ENCODE measurements around the gene DLL4. TPM values are rescaled to one million over a fixed set of nuclear protein-coding genes. Genes with fewer than 3 reads are reported as not detected.
"Not testable (repeated sequence)": the region's sequence is repeated elsewhere in the genome, so short reads cannot be mapped to it uniquely, and the experiment has no call there.

Gene DLL4
- total and polyA plus RNA-seq, 2 experiments from 2014 or later: not detected

DNA sequence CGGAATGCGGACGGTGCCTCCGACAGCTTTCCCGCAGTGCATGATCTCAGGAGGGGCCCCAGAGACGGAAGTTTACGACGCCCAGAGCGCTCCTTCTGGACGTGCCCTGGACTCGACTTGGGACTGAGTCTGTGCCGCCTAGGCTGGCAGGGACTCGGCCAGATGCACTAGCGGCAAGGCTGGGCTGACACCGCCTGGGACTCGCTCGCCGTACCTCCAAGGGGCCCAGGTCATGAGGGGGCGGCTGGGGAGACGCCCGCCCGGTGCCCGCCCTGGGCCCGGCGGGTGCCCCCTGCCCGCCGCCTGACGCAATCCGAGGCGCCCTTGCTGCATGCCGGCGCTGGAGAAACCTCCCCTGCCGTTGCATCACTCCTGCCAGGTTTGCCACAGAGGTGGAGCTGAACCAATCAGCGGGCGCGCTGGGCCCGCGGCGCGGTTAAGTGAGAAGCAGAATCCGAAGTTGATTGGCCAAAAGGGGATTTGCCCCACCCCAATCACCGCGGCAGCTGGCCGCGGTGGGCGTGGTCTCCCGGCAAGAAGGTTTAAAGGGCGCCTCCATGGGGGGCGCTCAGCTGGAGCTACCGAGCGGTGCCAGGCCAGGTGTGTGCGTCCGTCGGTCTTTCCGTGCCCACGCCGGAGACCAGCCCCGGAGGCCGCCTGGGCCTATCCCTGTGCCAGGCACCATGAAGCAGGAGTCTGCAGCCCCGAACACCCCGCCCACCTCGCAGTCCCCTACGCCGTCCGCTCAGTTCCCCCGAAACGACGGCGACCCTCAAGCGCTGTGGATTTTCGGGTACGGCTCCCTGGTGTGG lies 24.0 kb downstream of the DLL4 start, which contains the start of gene CHAC1:
CHAC1 (plus strand) TSS at position 571 of the 812 bp plus-strand sequence; CDS start at position 684, 113 bp downstream.
- WGBS, 2 experiments (ENCODE audit: low coverage in 1 of 2, low lambda C conversion rate in 2 of 2, missing lambda C conversion rate in 2 of 2): 1 to 2% methylated on average over 52 to 65 of the region's 72 CpGs
- no peaks in the 10 kb centered on the region for H3K9me3 ChIP-seq (ENCODE audit: low read depth)
- no peak for TF ChIP-seq EZH2 (IDR thresholded peaks at IDR 0.05; ENCODE audit: insufficient read depth, poor library complexity, severe bottlenecking)
- no peak for TF ChIP-seq EZH2phosphoT487 (IDR thresholded peaks at IDR 0.05; ENCODE audit: insufficient read depth, low read depth)
- H3K4me2 ChIP-seq (ENCODE audit: unreplicated experiment): peak within 1 kb of the TSS; percentile 84
- H3K27ac ChIP-seq: peak within 1 kb of the TSS; percentile 80
- in situ Hi-C loops (cut with MboI): no loop called here
- H3K36me3 ChIP-seq (ENCODE audit: low read depth): peaks cover 19% of the 10 kb centered on the region; the same call in 1 of the 2 replicates
- H3K27me3 ChIP-seq (replicated peaks; ENCODE audit: insufficient read depth): no peaks in the 10 kb centered on the region
- peaks cover 32% of the 10 kb centered on the region for H3K4me1 ChIP-seq (ENCODE audit: insufficient read depth)
- peak within 1 kb of the TSS; percentile 83 for H2AFZ ChIP-seq
- H3F3A ChIP-seq (ENCODE audit: insufficient read depth): peaks cover 18% of the 10 kb centered on the region
- H3K9ac ChIP-seq: peak within 1 kb of the TSS; percentile 82
- peak within 1 kb of the TSS; percentile 83 for H3K4me3 ChIP-seq
- no peaks in the 10 kb centered on the region; the same call in 1 of the 2 replicates for H4K20me1 ChIP-seq (ENCODE audit: insufficient read depth)
- no peaks in the 10 kb centered on the region for H3K9me2 ChIP-seq (ENCODE audit: insufficient read depth)
- peaks cover 32% of the 10 kb centered on the region for H3K79me2 ChIP-seq (ENCODE audit: insufficient read depth)
- peak; percentile 96 for DNase-seq

- H3K9me2 ChIP-seq (ENCODE audit: insufficient read depth): no peaks in the 10 kb centered on the region
- no peaks in the 10 kb centered on the region for H3K9me3 ChIP-seq (ENCODE audit: low read depth)
- no peaks in the 10 kb centered on the region for H3K27me3 ChIP-seq (replicated peaks; ENCODE audit: insufficient read depth)
- peak; percentile 43 for DNase-seq
- peak overlapping the region; percentile 84 for H3K4me2 ChIP-seq (ENCODE audit: unreplicated experiment)
- peaks cover 32% of the 10 kb centered on the region for H3K4me1 ChIP-seq (ENCODE audit: insufficient read depth)
- H3K36me3 ChIP-seq (ENCODE audit: low read depth): peaks cover 19% of the 10 kb centered on the region; the same call in 1 of the 2 replicates
- peaks cover 18% of the 10 kb centered on the region for H3F3A ChIP-seq (ENCODE audit: insufficient read depth)
- peak overlapping the region; percentile 82 for H3K9ac ChIP-seq
- H4K20me1 ChIP-seq (ENCODE audit: insufficient read depth): no peaks in the 10 kb centered on the region; the same call in 1 of the 2 replicates
- H3K4me3 ChIP-seq: peak overlapping the region; percentile 83
- H2AFZ ChIP-seq: peak overlapping the region; percentile 83
- in situ Hi-C loops (cut with MboI): no loop called here
- peak overlapping the region; percentile 80 for H3K27ac ChIP-seq
- TF ChIP-seq EZH2 (IDR thresholded peaks at IDR 0.05; ENCODE audit: insufficient read depth, poor library complexity, severe bottlenecking) (no peak), EZH2phosphoT487 (IDR thresholded peaks at IDR 0.05; ENCODE audit: insufficient read depth, low read depth) (no peak)
- peaks cover 32% of the 10 kb centered on the region for H3K79me2 ChIP-seq (ENCODE audit: insufficient read depth)
- WGBS, 2 experiments (ENCODE audit: low coverage in 1 of 2, low lambda C conversion rate in 2 of 2, missing lambda C conversion rate in 2 of 2): 11 to 14% methylated on average over 16 to 17 of the region's 17 CpGs
These were observed 24.6 kb downstream of the DLL4 start for GRCh38 chr15:40953713-40954074.

- Histone ChIP-seq H3K79me2 (ENCODE audit: insufficient read depth) (peaks cover 32% of the 10 kb centered on the region), H3K36me3 (ENCODE audit: low read depth) (peaks cover 19% of the 10 kb centered on the region; the same call in 1 of the 2 replicates), H3K4me2 (ENCODE audit: unreplicated experiment) (peak overlapping the region; percentile 84), H3K4me3 (peak overlapping the region; percentile 83), H3K9ac (peak overlapping the region; percentile 82), H3F3A (ENCODE audit: insufficient read depth) (peaks cover 18% of the 10 kb centered on the region), H3K4me1 (ENCODE audit: insufficient read depth) (peaks cover 32% of the 10 kb centered on the region)
- H3K27me3 ChIP-seq (replicated peaks; ENCODE audit: insufficient read depth); H4K20me1 ChIP-seq (ENCODE audit: insufficient read depth); H3K27ac ChIP-seq; H2AFZ ChIP-seq; in situ Hi-C loops (cut with MboI); H3K9me2 ChIP-seq (ENCODE audit: insufficient read depth); H3K9me3 ChIP-seq (ENCODE audit: low read depth): not testable (repeated sequence)
- DNase-seq: peak; percentile 35
- 55 to 61% methylated on average over 8 of the region's 8 CpGs for WGBS, 2 experiments (ENCODE audit: low coverage in 1 of 2, low lambda C conversion rate in 2 of 2, missing lambda C conversion rate in 2 of 2)
These were observed 25.2 kb downstream of the DLL4 start for GRCh38 chr15:40954158-40954848.

GRCh38 chr15:40955141-40955903 lies 26.2 kb downstream of the DLL4 start:
- Histone ChIP-seq H3K9ac (peak overlapping the region; percentile 41; the same call in 1 of the 2 replicates), H3K9me2 (ENCODE audit: insufficient read depth) (no peaks in the 10 kb centered on the region), H4K20me1 (ENCODE audit: insufficient read depth) (no peaks in the 10 kb centered on the region; the same call in 1 of the 2 replicates), H3K36me3 (ENCODE audit: low read depth) (peaks cover 19% of the 10 kb centered on the region; the same call in 1 of the 2 replicates), H3K27me3 (replicated peaks; ENCODE audit: insufficient read depth) (no peaks in the 10 kb centered on the region), H2AFZ (no peak overlapping the region), H3K79me2 (ENCODE audit: insufficient read depth) (peaks cover 32% of the 10 kb centered on the region), H3K9me3 (ENCODE audit: low read depth) (no peaks in the 10 kb centered on the region), H3K4me1 (ENCODE audit: insufficient read depth) (peaks cover 32% of the 10 kb centered on the region), H3K4me3 (peak overlapping the region; percentile 83), H3K4me2 (ENCODE audit: unreplicated experiment) (peak overlapping the region; percentile 84), H3K27ac (no peak overlapping the region), H3F3A (ENCODE audit: insufficient read depth) (peaks cover 18% of the 10 kb centered on the region)
- TF ChIP-seq EZH2phosphoT487 (IDR thresholded peaks at IDR 0.05; ENCODE audit: insufficient read depth, low read depth): no peak
- in situ Hi-C loops (cut with MboI): no loop called here
- no peak for DNase-seq
- 87 to 90% methylated on average over 20 of the region's 20 CpGs for WGBS, 2 experiments (ENCODE audit: low coverage in 1 of 2, low lambda C conversion rate in 2 of 2, missing lambda C conversion rate in 2 of 2)

Data from GM23248 (cell line).